LNCAP (cell line): ENCODE data around the gene SOX1.

ENCODE experiments used
- TF ChIP-seq, protein P1 (sequence below): fragments of 450-650 bp; IDR thresholded peaks from 2 replicates; pipeline ENCODE4 v1.5.1; 2017; ENCODE audit warnings: mild to moderate bottlenecking

Gene SOX1

DNA sequence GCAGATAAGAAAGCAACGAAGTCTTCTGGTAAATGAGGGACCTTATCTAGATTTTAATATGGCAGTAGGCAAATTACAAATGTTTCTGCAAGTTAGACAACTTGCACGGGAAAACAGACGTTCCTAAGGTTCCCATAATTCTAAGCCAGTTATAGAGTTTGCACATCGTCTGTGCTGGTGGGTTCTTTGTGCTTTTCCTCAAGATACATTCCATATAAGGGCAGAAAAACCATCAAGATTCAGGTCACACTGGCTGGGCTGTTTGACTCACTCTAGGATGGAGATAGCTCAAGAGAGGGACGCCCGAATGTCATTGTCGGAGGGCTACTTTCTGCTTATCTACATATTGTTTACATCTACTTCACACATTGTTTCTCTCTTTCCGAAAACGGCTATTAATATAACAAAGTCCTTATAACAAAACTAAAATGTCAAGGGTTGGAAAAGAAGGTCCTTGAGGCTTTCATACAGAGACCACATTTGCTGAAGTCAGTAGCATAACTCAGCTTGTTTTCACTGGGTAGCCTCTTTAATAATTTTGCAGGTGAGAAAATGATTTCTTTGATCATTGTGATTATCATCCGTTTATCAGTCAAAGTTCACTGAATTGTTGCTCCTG, 44.4 kb downstream of the SOX1 start:
- TF ChIP-seq, protein P1, sequence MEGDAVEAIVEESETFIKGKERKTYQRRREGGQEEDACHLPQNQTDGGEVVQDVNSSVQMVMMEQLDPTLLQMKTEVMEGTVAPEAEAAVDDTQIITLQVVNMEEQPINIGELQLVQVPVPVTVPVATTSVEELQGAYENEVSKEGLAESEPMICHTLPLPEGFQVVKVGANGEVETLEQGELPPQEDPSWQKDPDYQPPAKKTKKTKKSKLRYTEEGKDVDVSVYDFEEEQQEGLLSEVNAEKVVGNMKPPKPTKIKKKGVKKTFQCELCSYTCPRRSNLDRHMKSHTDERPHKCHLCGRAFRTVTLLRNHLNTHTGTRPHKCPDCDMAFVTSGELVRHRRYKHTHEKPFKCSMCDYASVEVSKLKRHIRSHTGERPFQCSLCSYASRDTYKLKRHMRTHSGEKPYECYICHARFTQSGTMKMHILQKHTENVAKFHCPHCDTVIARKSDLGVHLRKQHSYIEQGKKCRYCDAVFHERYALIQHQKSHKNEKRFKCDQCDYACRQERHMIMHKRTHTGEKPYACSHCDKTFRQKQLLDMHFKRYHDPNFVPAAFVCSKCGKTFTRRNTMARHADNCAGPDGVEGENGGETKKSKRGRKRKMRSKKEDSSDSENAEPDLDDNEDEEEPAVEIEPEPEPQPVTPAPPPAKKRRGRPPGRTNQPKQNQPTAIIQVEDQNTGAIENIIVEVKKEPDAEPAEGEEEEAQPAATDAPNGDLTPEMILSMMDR: no peak

- TF ChIP-seq, protein P1: no peak
Observed at GRCh38 chr13:112112534-112113276, 45.8 kb downstream of the SOX1 start.

DNA sequence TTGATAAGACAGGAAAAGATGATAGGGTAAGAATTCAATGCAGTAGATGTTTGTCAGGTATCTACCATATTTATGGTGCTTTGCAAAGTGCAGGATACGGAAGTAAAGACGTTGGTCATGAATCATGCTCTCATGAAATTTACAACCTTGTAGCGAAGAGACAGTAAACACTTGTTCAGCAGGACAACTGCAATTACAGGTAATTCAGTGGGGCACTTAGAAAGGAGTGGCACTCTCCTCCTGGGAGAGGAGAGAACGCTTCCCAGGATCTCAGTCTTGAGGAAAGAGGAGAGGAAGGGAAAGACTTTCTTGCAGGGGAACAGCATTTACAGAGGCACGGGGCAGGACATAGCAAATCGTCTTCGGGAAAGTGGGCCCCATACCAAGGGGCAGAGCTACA, 46.4 kb downstream of the SOX1 start:
- TF ChIP-seq, protein P1: no peak

GRCh38 chr13:112113851-112114250, 46.9 kb downstream of the SOX1 start:
- TF ChIP-seq, protein P1: no peak

- TF ChIP-seq, protein P1: no peak
Observed at GRCh38 chr13:112114391-112114790, 47.4 kb downstream of the SOX1 start.

DNA sequence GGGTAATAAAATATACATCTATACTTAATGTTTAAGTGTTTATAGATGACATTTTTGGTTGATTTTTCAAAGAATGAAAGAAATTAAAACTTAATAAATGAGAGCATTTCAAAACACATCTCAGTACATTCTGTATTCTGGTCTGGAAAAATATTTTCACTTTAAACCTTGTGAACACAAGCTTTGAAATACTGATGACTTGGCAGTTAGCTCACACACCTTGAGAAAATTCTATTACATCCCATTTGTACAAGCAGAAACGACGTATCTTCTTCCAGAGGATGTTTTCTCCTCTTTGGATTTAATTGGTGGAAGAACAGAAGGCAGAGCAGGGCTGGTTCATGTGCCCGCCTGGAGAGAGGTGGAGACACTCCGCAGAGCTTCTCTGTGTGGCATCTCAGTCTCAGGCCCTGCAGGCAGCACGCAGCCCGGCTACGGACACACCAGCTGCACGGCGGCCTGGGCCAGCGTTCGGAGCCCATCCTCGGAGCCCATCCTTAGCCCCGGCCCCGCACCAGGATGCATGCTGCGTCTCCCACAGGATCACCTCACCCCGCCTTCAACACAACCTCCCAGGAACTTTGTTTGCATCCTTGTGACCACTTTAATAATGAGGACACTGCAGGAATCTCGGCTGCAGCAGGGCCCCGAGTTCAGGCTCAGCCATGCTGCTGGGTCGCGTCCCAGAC, 48.6 kb downstream of the SOX1 start:
- TF ChIP-seq, protein P1: no peak

DNA sequence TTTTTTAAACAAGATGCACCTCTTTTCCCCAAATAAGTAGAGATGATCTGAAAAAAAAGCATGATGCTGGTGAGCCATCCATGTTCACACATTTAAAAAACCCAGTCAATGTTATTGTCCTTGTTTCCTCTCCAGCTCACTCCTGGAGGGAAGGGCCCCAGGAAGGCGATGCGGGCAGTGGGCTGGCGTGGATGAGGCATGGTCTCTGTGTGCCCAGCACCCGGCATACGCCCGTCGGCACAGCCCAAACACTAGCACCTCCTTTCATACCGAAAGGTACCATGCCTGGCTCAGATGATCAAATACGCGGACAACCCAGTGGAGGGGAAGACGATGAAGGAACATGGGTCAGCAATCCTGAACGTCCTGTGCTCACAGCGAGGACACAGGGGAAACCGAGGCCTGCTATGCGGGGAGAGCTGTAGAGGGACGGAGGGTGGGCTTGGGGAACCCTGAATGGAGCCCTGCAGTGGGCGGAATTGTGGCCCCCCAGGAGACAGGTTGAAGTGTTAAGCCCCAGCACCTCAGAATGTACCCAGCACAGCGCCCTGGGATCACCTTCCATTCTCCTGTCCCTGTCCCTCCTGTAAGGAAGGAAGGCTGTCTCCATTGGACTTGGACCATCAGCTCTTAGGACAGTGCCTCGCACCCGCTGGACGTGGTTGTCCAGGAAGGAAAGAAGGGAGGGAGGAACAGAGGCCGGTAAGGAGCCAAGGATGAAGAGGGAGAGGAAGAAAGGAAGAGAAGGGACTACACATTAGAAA, 49.4 kb downstream of the SOX1 start:
- TF ChIP-seq, protein P1: no peak
